ENCODE measurements around the gene TMEM140.

GRCh38 chr7:135186841-135187253, 39.0 kb downstream of the TMEM140 start:
- TF ChIP-seq ZFP30 (CRISPR knock-in tag; IDR thresholded peaks at IDR 0.05): no peak
- no peak for TF ChIP-seq ZC3H10 (CRISPR knock-in tag; IDR thresholded peaks at IDR 0.05)
- no peak for TF ChIP-seq PPARA (CRISPR knock-in tag; IDR thresholded peaks at IDR 0.05; ENCODE audit: borderline replicate concordance)
- no peak for TF ChIP-seq RARB (CRISPR knock-in tag; IDR thresholded peaks at IDR 0.05)
- TF ChIP-seq ESRRG (CRISPR knock-in tag; IDR thresholded peaks at IDR 0.05): no peak
- no peak for TF ChIP-seq PATZ1 (CRISPR knock-in tag; IDR thresholded peaks at IDR 0.05; ENCODE audit: borderline replicate concordance)
- no peak for TF ChIP-seq ZNF8 (CRISPR knock-in tag; IDR thresholded peaks at IDR 0.05)
- no peak for TF ChIP-seq GLIS3 (CRISPR knock-in tag; IDR thresholded peaks at IDR 0.05)
